GM21381 (cell line): ENCODE measurements around the gene ADAMTS2.

ENCODE experiments used
- ATAC-seq: cut with Tn5 transposase; IDR thresholded peaks from one replicate; pipeline ENCODE4 v1.9.1; 2021; ENCODE audit warnings: mild to moderate bottlenecking, moderate library complexity; ENCODE audit not compliant: unreplicated experiment

ADAMTS2 gene

DNA sequence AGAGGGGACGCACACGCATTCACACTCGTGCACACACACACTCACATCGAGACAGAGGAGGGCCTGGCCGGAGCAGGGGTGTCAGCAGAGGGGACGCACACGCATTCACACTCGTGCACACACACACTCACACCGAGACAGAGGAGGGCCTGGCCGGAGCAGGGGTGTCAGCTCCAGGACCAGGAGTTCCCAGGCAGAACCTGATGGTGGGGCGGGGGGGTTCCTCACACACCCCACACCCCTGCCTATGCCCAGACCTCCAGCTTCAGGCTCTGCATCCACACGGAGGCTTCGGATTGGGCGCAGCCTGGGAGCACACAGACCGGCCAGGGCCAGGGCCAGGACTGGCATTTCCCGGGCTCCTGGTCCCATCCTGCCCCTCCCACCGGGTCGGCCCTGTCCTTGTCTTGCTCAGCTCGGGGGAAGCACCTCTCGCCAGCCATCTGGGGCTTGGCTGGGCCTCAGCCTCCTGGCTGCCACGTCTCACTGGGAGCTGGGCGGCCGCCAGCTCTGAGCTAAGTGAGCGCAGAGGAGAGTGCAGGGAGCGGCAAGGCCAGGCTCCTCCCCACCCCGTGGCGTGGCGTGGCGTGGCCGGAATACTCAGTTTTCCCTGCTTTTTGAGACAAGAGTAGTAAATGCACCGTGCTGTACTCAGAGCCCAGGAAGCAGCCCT is 31.3 kb downstream of the ADAMTS2 start:
- ATAC-seq = no peak

GRCh38 chr5:179312557-179313235 is 32.6 kb downstream of the ADAMTS2 start:
- ATAC-seq = no peak

DNA sequence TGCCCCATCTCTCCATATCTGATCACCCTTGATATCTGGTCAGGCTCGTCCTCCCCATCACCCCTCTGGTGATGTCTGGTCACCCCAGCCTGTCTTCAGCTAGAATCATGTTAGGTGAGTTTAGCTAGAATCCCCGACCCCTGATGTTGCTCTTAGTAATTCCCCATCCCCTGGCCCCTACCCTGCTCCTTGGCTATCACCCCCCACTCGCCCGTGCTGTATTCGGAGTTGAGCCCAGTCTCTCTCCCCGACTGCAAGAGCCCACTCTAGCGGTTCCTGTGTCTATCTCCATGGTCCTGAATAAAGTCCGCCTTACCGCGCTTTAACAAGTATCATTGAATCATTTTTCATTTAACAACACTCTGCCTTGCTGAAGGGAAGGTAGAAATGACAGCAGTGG is 33.7 kb downstream of the ADAMTS2 start:
- no peak for ATAC-seq

DNA sequence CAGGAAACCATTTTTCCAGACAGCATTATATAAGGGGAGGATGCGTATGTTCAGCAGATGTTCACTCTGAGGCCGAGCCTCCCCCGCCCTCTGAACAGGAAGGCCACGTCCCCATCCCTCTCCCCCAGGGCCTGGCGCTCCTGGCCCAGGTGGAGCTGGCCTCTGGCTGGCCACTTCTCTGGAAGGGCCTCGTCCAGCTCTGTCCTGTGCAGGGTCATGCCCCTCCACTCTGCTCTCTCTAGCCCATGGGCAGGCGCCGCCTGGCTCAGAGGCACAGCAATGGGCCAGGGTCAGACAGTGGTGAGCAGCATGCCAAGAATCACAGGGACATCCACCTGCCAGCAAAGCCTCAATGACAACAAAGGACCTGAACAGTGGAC is 34.2 kb downstream of the ADAMTS2 start:
- ATAC-seq = no peak

DNA sequence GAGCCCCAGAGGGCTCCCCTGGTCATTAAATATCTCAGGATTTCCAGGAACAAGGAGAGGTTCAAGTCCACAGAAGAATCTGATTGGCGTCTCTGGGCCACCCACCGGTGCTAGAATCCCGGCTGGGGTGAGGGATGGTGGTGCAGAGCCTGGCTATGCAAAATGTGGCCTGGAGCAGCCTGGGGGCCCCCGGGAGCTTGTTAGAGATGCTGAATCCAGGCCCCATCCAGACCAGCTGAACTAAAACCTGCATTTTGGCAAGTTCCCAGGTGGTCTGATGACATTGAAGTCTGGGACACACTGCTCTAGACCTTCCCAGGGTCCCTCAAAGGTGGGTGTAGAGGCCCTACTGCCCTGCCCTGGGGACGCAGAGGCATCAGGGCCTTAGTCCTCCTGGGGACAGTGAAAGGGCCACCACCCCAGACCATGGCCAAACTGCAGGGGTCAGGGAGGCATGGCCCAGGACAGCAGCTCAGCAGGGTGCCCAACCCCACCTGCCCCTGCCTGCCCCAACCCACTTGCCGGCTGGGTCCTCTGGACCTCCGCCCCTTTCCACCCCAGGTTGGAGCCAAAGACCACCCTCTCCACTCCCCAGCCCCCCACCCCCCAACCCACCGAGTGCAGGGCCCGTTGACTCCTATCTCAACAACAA is 34.7 kb downstream of the ADAMTS2 start:
- no peak for ATAC-seq

GRCh38 chr5:179309751-179310320 is 35.4 kb downstream of the ADAMTS2 start:
- ATAC-seq = no peak

- ATAC-seq = no peak
Measured at GRCh38 chr5:179309383-179309670, 35.9 kb downstream of the ADAMTS2 start.

DNA sequence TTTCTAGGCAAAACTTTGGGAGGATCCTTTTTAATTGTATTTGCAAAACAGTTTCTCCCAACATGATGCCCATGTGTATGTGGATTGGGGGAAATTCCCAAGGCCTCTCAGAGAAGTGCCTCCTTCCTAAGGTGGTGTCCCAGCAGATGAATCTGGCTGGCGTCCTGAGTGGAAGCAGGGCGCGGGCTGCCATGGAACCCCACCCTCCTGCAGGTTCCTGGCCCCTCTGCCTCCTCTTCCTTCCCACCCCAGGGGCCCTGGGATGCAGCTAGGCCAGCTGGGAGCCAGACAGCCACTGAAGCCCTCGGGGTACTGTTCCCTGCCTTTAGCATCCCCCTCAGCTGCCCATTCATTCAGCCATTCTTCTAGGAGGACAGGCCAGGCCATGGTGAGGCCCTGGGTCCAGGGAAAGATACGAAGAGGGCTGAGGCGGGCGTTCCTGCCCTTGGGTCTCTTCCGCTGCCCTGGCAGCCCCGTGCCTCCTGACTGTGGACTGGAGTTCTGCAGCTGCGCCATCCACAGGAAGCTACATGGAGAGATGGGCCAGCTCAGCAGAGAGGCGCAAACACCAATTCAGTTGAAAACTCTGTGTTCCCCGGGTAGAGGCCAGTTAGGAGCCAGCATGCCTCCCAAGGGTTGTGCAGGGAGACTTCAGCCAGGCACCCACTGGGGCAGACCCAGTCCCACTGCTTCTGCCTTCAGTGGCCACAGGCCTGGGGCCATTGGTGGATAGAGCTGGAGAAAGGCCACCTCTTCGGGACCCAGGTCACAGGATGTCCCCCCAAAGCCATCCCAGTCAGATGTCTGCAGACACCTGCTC is 36.5 kb downstream of the ADAMTS2 start:
- ATAC-seq = no peak

GRCh38 chr5:179307931-179308471 is 37.3 kb downstream of the ADAMTS2 start:
- ATAC-seq = no peak

GRCh38 chr5:179307013-179307800 is 38.1 kb downstream of the ADAMTS2 start:
- ATAC-seq = no peak

DNA sequence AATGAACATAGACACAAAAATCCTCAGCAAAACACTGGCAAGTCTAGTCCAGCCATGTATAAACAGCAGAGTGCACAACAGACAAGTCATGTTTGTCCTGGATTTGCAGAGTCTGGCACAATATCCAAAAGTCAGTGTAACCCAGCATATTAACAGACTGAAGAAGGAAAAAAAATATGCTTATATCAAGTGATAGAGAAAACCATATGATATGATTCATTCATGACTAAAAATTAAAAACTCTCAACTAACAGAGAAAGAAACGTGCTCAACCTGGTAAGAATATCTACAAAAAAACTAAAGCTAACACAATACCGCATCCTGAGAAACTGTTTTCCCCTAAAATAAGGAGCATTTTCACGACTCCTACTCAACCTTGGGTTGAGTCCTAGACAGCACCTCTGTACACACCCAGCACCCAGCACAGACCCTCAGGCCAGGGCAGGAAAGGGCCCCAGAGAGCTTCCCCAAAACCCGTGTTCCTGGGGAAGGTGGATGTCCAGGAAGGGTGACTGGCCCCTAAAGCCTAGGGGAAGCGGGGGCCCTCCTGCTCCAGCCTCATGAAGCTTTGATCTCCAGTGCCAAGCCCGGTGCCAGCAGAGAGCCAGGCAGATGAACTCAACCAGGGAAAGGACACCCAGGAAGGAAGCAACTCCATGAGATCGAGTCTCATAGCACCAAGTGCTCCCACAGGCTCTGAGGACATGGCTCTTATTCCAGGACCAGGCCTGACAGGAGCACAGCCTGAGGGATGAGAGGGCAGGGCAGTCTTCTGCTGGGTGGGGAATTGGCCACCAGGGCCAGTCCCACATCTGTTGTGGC is 38.9 kb downstream of the ADAMTS2 start:
- no peak for ATAC-seq

DNA sequence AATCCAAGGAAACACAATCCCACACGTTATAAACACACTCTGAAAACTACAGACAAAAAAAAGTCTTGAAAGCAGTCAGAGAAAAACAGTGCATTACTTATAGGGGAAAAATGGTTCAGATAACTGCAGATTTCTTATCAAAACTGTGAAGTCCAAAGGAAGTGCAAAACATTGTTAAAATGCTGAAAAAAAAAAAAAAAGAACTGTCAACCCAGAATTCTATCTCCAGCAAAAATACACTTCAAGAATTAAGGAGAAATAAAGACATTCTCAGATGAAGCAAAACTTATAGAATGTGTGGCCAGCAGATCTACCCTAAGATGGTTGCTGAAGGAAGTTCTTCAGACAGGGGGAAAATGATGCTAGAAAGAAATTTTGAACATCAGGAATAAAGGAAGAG is 40.4 kb downstream of the ADAMTS2 start:
- ATAC-seq = no peak

DNA sequence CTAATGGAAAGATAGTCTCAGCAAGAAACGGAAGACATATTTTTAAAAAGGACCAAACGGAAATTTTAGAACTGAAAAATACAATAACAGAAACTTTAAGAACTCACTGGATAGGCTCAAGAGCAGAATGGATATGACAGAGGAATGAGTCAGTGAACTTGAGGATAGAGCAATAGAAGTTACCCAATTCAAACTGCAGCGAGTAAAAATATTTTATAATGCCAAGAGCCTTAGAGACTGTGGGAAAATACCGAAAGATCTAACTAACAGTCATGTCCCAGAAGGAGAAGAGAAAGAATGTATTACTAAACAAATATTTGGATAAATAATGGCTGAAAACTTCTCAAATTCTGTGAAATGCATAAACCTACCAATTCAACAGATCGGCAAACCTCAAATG is 40.8 kb downstream of the ADAMTS2 start:
- no peak for ATAC-seq

GRCh38 chr5:179303451-179304200 is 41.6 kb downstream of the ADAMTS2 start:
- ATAC-seq = no peak

DNA sequence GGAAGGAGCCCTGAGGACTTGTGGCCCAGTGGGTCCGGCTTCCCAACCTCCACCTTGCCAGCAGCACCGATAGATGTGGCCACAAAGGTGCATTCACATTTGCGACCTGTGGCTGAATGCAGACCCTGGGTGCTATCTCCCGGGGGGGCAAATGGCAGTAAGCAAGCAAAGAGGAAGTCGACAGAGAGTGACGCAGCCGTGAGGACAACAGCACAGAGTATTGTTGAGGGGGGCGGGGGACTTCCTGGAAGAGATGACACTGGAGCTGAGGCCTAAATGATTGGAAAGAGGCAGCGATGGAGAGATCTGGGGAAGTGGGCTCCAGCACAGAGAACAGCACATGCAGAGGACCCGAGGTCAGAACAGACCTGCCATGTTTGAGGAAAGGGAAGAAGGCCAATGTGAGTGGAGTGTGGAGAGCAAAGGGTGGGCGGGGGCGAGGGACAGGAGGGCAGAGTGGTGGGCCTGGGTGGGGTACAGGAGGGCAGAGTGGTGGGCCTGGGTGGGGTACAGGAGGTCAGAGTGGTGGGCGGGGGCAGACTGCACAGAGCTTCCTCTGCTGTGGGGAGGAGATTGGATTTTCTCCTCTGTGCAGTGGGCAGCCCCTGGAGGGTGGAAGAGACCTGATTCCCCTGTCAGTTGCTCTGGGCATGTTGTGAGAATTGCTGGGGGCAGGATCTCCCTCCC is 42.6 kb downstream of the ADAMTS2 start:
- no peak for ATAC-seq

DNA sequence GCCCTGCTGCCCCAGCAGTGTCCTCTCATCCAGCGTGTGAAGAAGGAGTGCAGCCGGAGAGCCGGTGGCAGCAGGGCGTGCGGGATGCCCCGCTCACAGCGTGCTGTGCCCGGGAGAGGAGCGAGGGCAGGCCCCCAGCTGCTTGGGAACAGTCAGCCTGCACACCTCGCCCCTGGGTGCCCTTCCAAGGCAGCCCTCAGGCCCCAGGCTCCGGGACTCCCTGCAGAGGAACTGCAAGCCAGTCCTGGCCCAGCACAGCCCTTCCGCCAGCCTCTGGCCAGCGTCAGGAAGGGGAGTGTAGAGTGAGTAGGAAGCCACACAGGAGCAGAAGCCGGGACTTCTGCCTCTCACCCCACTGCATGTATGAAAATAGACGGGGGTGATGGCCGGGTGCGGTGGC is 43.5 kb downstream of the ADAMTS2 start:
- ATAC-seq = no peak

- ATAC-seq = no peak
Measured at GRCh38 chr5:179301376-179301775, 43.9 kb downstream of the ADAMTS2 start.

DNA sequence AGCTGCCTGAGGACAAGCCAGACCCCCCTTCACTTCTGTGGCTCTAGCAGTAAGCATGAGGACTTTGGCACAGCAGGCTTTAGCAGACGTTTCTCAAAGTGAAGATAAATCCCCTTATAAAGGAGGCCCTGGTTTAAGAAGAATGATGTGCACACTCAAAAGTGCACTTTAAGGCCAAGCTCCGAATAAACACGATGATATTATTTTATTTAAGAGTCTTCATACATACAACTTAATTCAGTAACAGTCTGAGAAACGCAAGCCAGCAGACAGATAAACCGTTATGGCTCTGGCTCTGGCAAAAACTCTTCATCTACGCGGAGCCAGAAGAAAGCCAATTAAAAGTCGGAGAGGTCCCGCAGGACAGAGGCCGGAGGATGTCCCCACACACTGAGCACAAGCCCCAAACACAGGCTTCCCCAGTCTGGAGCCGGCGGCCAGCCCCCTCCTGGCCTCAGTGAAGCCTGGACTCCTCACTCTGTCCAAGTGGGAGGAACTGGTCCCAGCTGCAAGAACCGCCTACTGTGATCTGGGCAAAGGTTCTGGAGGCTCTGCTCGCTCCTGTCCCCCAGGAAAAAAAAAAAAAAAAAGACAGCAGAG is 44.6 kb downstream of the ADAMTS2 start:
- no peak for ATAC-seq
